ACC112 (cell line): ENCODE data around the gene IGIP.

Experiments used
- H2AFZ ChIP-seq: fragments of 200-600 bp; sonication (generic); one replicate; pipeline ENCODE4 v1.6.0; 2017; ENCODE audit warnings: antibody characterized with exemption, low read length; ENCODE audit not compliant: unreplicated experiment
- H3K27ac ChIP-seq: fragments of 200-600 bp; sonication (generic); 2 replicates; pipeline ENCODE4 v1.5.1; 2014; ENCODE audit warnings: low read depth, mild to moderate bottlenecking, antibody characterized with exemption, low read length, moderate library complexity
- H3K27me3 ChIP-seq: fragments of 200-600 bp; sonication (generic); 2 replicates; pipeline ENCODE4 v1.6.1; 2014; ENCODE audit warnings: mild to moderate bottlenecking, antibody characterized with exemption, low read length, moderate library complexity, mixed read lengths; ENCODE audit not compliant: insufficient read depth
- H3K36me3 ChIP-seq: fragments of 200-600 bp; sonication (generic); 2 replicates; pipeline ENCODE4 v1.6.1; 2016; ENCODE audit warnings: mild to moderate bottlenecking, antibody characterized with exemption, low read length, moderate library complexity, mixed read lengths; ENCODE audit not compliant: insufficient read depth
- H3K4me1 ChIP-seq: fragments of 200-600 bp; sonication (generic); one replicate; pipeline ENCODE4 v1.6.1; 2016; ENCODE audit warnings: low read length, mixed read lengths; ENCODE audit not compliant: insufficient read depth, unreplicated experiment, control insufficient read depth
- H3K4me3 ChIP-seq: fragments of 200-600 bp; sonication (generic); 2 replicates; pipeline ENCODE4 v1.5.1; 2014; ENCODE audit warnings: mild to moderate bottlenecking, low read depth, low read length
- H3K79me2 ChIP-seq: fragments of 200-600 bp; sonication (generic); one replicate; pipeline ENCODE4 v1.6.0; 2016; ENCODE audit warnings: low read length; ENCODE audit not compliant: control insufficient read depth, unreplicated experiment, insufficient read depth

IGIP gene

GRCh38 chr5:140165101-140165922 is 39.6 kb downstream of the IGIP start:
- no peak overlapping the region for H3K27ac ChIP-seq
- no peaks in the 10 kb centered on the region for H3K36me3 ChIP-seq
- H2AFZ ChIP-seq = no peak overlapping the region
- no peaks in the 10 kb centered on the region for H3K79me2 ChIP-seq
- no peaks in the 10 kb centered on the region for H3K27me3 ChIP-seq
- H3K4me3 ChIP-seq = no peak overlapping the region
- no peaks in the 10 kb centered on the region for H3K4me1 ChIP-seq

- Histone ChIP-seq H3K4me3 (no peak overlapping the region), H3K27me3 (no peaks in the 10 kb centered on the region), H3K36me3 (no peaks in the 10 kb centered on the region), H2AFZ (no peak overlapping the region), H3K27ac (no peak overlapping the region), H3K79me2 (no peaks in the 10 kb centered on the region), H3K4me1 (no peaks in the 10 kb centered on the region)
These were observed 40.2 kb downstream of the IGIP start for GRCh38 chr5:140165923-140166270.

GRCh38 chr5:140166911-140167310 is 41.2 kb downstream of the IGIP start:
- no peak overlapping the region for H2AFZ ChIP-seq
- no peaks in the 10 kb centered on the region for H3K36me3 ChIP-seq
- H3K79me2 ChIP-seq = no peaks in the 10 kb centered on the region
- no peaks in the 10 kb centered on the region for H3K4me1 ChIP-seq
- no peak overlapping the region for H3K27ac ChIP-seq
- H3K4me3 ChIP-seq = no peak overlapping the region
- H3K27me3 ChIP-seq = no peaks in the 10 kb centered on the region

- Histone ChIP-seq H3K79me2 (no peaks in the 10 kb centered on the region), H3K4me3 (no peak overlapping the region), H3K27me3 (no peaks in the 10 kb centered on the region), H3K36me3 (no peaks in the 10 kb centered on the region), H3K4me1 (no peaks in the 10 kb centered on the region), H2AFZ (no peak overlapping the region), H3K27ac (no peak overlapping the region)
These were observed 42.6 kb downstream of the IGIP start for GRCh38 chr5:140168371-140168770.

- no peaks in the 10 kb centered on the region for H3K79me2 ChIP-seq
- H3K36me3 ChIP-seq = no peaks in the 10 kb centered on the region
- no peak overlapping the region for H3K27ac ChIP-seq
- H2AFZ ChIP-seq = no peak overlapping the region
- no peaks in the 10 kb centered on the region for H3K27me3 ChIP-seq
- H3K4me3 ChIP-seq = no peak overlapping the region
- H3K4me1 ChIP-seq = no peaks in the 10 kb centered on the region
These were observed 43.7 kb downstream of the IGIP start for GRCh38 chr5:140169410-140169809.

- Histone ChIP-seq H3K4me1 (peaks cover 13% of the 10 kb centered on the region), H2AFZ (no peak overlapping the region), H3K4me3 (no peak overlapping the region), H3K27me3 (no peaks in the 10 kb centered on the region), H3K79me2 (peaks cover 4% of the 10 kb centered on the region), H3K36me3 (no peaks in the 10 kb centered on the region), H3K27ac (no peak overlapping the region)
These were observed 46.7 kb downstream of the IGIP start for GRCh38 chr5:140172483-140172882.

- Histone ChIP-seq H3K79me2 (peaks cover 4% of the 10 kb centered on the region), H3K36me3 (no peaks in the 10 kb centered on the region), H3K27ac (no peak overlapping the region), H3K4me1 (peaks cover 18% of the 10 kb centered on the region), H3K4me3 (no peak overlapping the region), H3K27me3 (no peaks in the 10 kb centered on the region), H2AFZ (no peak overlapping the region)
These were observed 48.3 kb downstream of the IGIP start for GRCh38 chr5:140174014-140174413.

- Histone ChIP-seq H2AFZ (peak within 1 kb of the TSS; percentile 73), H3K4me1 (peaks cover 18% of the 10 kb centered on the region), H3K27ac (peak within 1 kb of the TSS; percentile 61)
These were observed 49.0 kb downstream of the IGIP start, which contains the start of gene CYSTM1 for GRCh38 chr5:140174465-140175366. TSS of gene CYSTM1 (plus strand) at chr5:140175188. CDS start at chr5:140194466, 19,278 bp downstream.

GRCh38 chr5:140175367-140176030 is 49.8 kb downstream of the IGIP start:
- no peaks in the 10 kb centered on the region for H3K36me3 ChIP-seq
- H3K27ac ChIP-seq = peak overlapping the region; percentile 61
- peaks cover 23% of the 10 kb centered on the region for H3K4me1 ChIP-seq
- H3K27me3 ChIP-seq = no peaks in the 10 kb centered on the region
- peak overlapping the region; percentile 88 for H3K4me3 ChIP-seq
- H3K79me2 ChIP-seq = peaks cover 4% of the 10 kb centered on the region
- peak overlapping the region; percentile 68 for H2AFZ ChIP-seq

More at GRCh38 chr5:140174465-140175366, 49.0 kb downstream of the IGIP start, which contains the start of gene CYSTM1:
- H3K4me3 ChIP-seq = peak within 1 kb of the TSS; percentile 88
- no peaks in the 10 kb centered on the region for H3K36me3 ChIP-seq
- H3K79me2 ChIP-seq = peaks cover 4% of the 10 kb centered on the region
- H3K27me3 ChIP-seq = no peaks in the 10 kb centered on the region

- H2AFZ ChIP-seq = peak overlapping the region; percentile 68
- H3K79me2 ChIP-seq = peaks cover 4% of the 10 kb centered on the region
- H3K27ac ChIP-seq = peak overlapping the region; percentile 61; the same call in 1 of the 2 replicates
These were observed 50.3 kb downstream of the IGIP start for GRCh38 chr5:140176031-140176387.

More at GRCh38 chr5:140176031-140176387, 50.3 kb downstream of the IGIP start:
- H3K27me3 ChIP-seq = no peaks in the 10 kb centered on the region
- H3K36me3 ChIP-seq = no peaks in the 10 kb centered on the region
- H3K4me3 ChIP-seq = peak overlapping the region; percentile 88
- peaks cover 26% of the 10 kb centered on the region for H3K4me1 ChIP-seq
